Measurements from ENCODE around the gene PCBP3.

PCBP3 gene

GRCh38 chr21:45780647-45781046, 137.1 kb downstream of the PCBP3 start:
- TF ChIP-seq CTCF (IDR thresholded peaks at IDR 0.05) (no peak), ZFX (IDR thresholded peaks at IDR 0.05; ENCODE audit: borderline replicate concordance) (no peak)
- no peak overlapping the region for H3K27ac ChIP-seq

GRCh38 chr21:45781741-45782140, 138.2 kb downstream of the PCBP3 start:
- H3K27ac ChIP-seq = no peak overlapping the region
- TF ChIP-seq ZFX (IDR thresholded peaks at IDR 0.05; ENCODE audit: borderline replicate concordance) = no peak
- no peak for TF ChIP-seq CTCF (IDR thresholded peaks at IDR 0.05)

GRCh38 chr21:45786660-45787059, 143.1 kb downstream of the PCBP3 start:
- H3K27ac ChIP-seq = no peak overlapping the region
- TF ChIP-seq CTCF (IDR thresholded peaks at IDR 0.05) (no peak), ZFX (IDR thresholded peaks at IDR 0.05; ENCODE audit: borderline replicate concordance) (no peak)

GRCh38 chr21:45787371-45787770, 143.8 kb downstream of the PCBP3 start:
- H3K27ac ChIP-seq = no peak overlapping the region
- TF ChIP-seq ZFX (IDR thresholded peaks at IDR 0.05; ENCODE audit: borderline replicate concordance) (no peak), CTCF (IDR thresholded peaks at IDR 0.05) (no peak)

- no peak overlapping the region for H3K27ac ChIP-seq
- no peak for TF ChIP-seq CTCF (IDR thresholded peaks at IDR 0.05)
- no peak for TF ChIP-seq ZFX (IDR thresholded peaks at IDR 0.05; ENCODE audit: borderline replicate concordance)
Observed at GRCh38 chr21:45788198-45788597, 144.7 kb downstream of the PCBP3 start.

GRCh38 chr21:45788637-45789506, 145.3 kb downstream of the PCBP3 start:
- H3K27ac ChIP-seq = no peak overlapping the region
- TF ChIP-seq CTCF (IDR thresholded peaks at IDR 0.05) = no peak
- TF ChIP-seq ZFX (IDR thresholded peaks at IDR 0.05; ENCODE audit: borderline replicate concordance) = no peak

GRCh38 chr21:45790427-45790826, 146.9 kb downstream of the PCBP3 start:
- no peak for TF ChIP-seq CTCF (IDR thresholded peaks at IDR 0.05)
- TF ChIP-seq ZFX (IDR thresholded peaks at IDR 0.05; ENCODE audit: borderline replicate concordance) = no peak
- no peak overlapping the region for H3K27ac ChIP-seq

All from 22Rv1 (cell line).